ENCODE measurements around the gene SPDL1. TPM values are rescaled to one million over a fixed set of nuclear protein-coding genes. Genes with fewer than 3 reads are reported as not detected.

SPDL1 gene
- total RNA-seq, 4 donors from 2014 or later = 0.78 to 4.6 (median 3.2) TPM

GRCh38 chr5:169602535-169602934, 19.0 kb downstream of the SPDL1 start:
- in situ Hi-C loops (cut with MboI; ENCODE audit: low sequenced_read_pairs in 4 of 4) (no loop called here), intact Hi-C loops (cut with DNase I; ENCODE audit: low total_unique reads) (no loop called here)
- peaks cover 0 to 16% of the 10 kb centered on the region in 2 donors for H3K36me3 ChIP-seq
- ATAC-seq (no peak), DNase-seq (no peak)
- TF ChIP-seq POLR2A (IDR thresholded peaks at IDR 0.05) (no peak), CTCF (IDR thresholded peaks at IDR 0.05 in 4 of 5, conservative IDR thresholded peaks at IDR 0.05 in 1 of 5) (no peak)
- H3K27ac ChIP-seq = no peak overlapping the region
- no peaks in the 10 kb centered on the region for H3K27me3 ChIP-seq
- no peaks in the 10 kb centered on the region for H3K4me1 ChIP-seq
- no peaks in the 10 kb centered on the region for H3K9me3 ChIP-seq
- H3K4me3 ChIP-seq = no peak overlapping the region

DNA sequence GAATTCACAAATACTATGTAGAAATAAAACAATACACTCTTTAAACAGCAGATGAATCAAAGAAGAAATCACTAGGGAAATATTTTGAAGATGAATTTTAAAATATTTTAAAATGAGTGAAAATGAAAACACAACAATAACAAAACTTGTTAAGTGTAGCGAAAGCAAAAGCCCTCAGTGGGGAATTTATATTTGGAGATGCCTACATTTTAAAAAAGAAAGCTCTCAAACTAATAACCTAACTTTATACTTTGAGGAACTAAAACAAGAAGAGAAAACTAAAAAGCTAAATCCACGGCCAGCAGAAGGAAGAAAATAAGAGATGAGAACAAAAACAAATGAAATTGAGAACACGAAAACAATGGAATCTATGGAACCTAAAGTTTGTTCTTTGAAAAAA, 22.7 kb downstream of the SPDL1 start:
- no peak for DNase-seq
- no peak for TF ChIP-seq POLR2A (IDR thresholded peaks at IDR 0.05)
- TF ChIP-seq CTCF (IDR thresholded peaks at IDR 0.05 in 4 of 5, conservative IDR thresholded peaks at IDR 0.05 in 1 of 5) = no peak
- intact Hi-C loops (cut with DNase I; ENCODE audit: low total_unique reads) (no loop called here), in situ Hi-C loops (cut with MboI; ENCODE audit: low sequenced_read_pairs in 4 of 4) (no loop called here)
- Histone ChIP-seq H3K27ac (no peak overlapping the region), H3K27me3 (no peaks in the 10 kb centered on the region), H3K36me3 (peaks cover 0 to 13% of the 10 kb centered on the region in 2 donors), H3K4me3 (no peak overlapping the region), H3K9me3 (no peaks in the 10 kb centered on the region), H3K4me1 (no peaks in the 10 kb centered on the region)
- ATAC-seq = no peak

DNA sequence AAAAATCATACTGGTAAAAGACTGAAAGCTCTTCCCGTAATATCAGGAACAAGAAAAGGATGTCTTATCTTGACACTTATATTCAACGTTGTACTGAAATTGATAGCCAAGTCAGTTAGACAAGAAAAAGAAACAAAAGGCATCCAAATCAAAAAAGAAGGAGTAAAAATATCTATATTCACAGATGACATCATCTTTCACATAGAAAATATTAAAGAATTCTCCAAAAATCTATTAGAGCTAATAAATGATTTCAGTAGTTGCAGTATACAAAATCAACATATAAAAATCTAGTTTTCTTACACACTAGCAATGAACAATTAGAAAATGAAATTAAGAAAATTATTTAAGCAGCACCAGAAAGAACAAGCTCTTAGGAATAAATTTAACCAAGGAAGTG, 24.3 kb downstream of the SPDL1 start:
- no peak for DNase-seq
- peaks cover 0 to 9% of the 10 kb centered on the region in 2 donors for H3K36me3 ChIP-seq
- intact Hi-C loops (cut with DNase I; ENCODE audit: low total_unique reads) (no loop called here), in situ Hi-C loops (cut with MboI; ENCODE audit: low sequenced_read_pairs in 4 of 4) (no loop called here)
- H3K27me3 ChIP-seq = no peaks in the 10 kb centered on the region
- no peak overlapping the region for H3K4me3 ChIP-seq
- no peaks in the 10 kb centered on the region for H3K9me3 ChIP-seq
- no peak for ATAC-seq
- TF ChIP-seq CTCF (IDR thresholded peaks at IDR 0.05 in 4 of 5, conservative IDR thresholded peaks at IDR 0.05 in 1 of 5) (no peak), POLR2A (IDR thresholded peaks at IDR 0.05) (no peak)
- no peak overlapping the region for H3K27ac ChIP-seq
- no peaks in the 10 kb centered on the region for H3K4me1 ChIP-seq

DNA sequence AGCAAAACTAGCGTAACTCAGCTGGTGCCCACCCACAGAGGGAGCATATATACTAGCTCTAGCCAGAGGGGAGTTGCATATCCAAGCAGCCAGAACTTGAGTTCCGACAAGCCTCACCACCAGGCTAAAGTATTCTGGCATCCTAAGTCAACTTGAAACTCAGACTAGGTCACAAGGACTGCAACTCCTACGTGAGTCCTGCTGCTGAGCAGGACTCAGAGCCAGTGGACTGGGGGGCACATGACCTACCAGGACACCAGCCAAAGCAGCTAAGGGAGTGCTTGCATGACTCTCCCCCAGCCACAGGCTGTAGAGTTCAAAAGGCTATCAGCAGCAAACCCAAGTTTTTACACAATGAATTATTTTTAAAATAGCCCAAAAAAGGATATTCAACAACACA, 26.1 kb downstream of the SPDL1 start:
- H3K27me3 ChIP-seq = no peaks in the 10 kb centered on the region
- no peak overlapping the region for H3K27ac ChIP-seq
- ATAC-seq (no peak), DNase-seq (no peak)
- H3K4me3 ChIP-seq = no peak overlapping the region
- in situ Hi-C loops (cut with MboI; ENCODE audit: low sequenced_read_pairs in 4 of 4) = no loop called here
- no peaks in the 10 kb centered on the region for H3K4me1 ChIP-seq
- H3K36me3 ChIP-seq = no peaks in the 10 kb centered on the region
- intact Hi-C loops (cut with DNase I; ENCODE audit: low total_unique reads) = no loop called here
- TF ChIP-seq CTCF (IDR thresholded peaks at IDR 0.05 in 4 of 5, conservative IDR thresholded peaks at IDR 0.05 in 1 of 5) (no peak), POLR2A (IDR thresholded peaks at IDR 0.05) (no peak)
- no peaks in the 10 kb centered on the region for H3K9me3 ChIP-seq

GRCh38 chr5:169610606-169611005, 27.0 kb downstream of the SPDL1 start:
- no peak for DNase-seq
- no peak for ATAC-seq
- H3K36me3 ChIP-seq = no peaks in the 10 kb centered on the region
- intact Hi-C loops (cut with DNase I; ENCODE audit: low total_unique reads) (no loop called here), in situ Hi-C loops (cut with MboI; ENCODE audit: low sequenced_read_pairs in 4 of 4) (no loop called here)
- H3K9me3 ChIP-seq = no peaks in the 10 kb centered on the region
- H3K27me3 ChIP-seq = no peaks in the 10 kb centered on the region
- TF ChIP-seq POLR2A (IDR thresholded peaks at IDR 0.05) (no peak), CTCF (IDR thresholded peaks at IDR 0.05 in 4 of 5, conservative IDR thresholded peaks at IDR 0.05 in 1 of 5) (no peak)
- H3K27ac ChIP-seq = no peak overlapping the region
- H3K4me3 ChIP-seq = no peak overlapping the region
- no peaks in the 10 kb centered on the region for H3K4me1 ChIP-seq
